Neuron (in vitro differentiated cells): ENCODE measurements around the gene CLPTM1L.

Experiments used
- H2AFZ ChIP-seq: one replicate; pipeline ENCODE4 v1.6.1; 2013; ENCODE audit warnings: low read depth, mild to moderate bottlenecking, inconsistent platforms, low read length, moderate library complexity
- H3K27me3 ChIP-seq: one replicate; pipeline ENCODE4 v1.6.1; 2013; ENCODE audit warnings: low read length; ENCODE audit not compliant: insufficient read depth
- H3K36me3 ChIP-seq: one replicate; pipeline ENCODE4 v1.6.1; 2013; ENCODE audit warnings: low read length; ENCODE audit not compliant: insufficient read depth
- H3K4me1 ChIP-seq: one replicate; pipeline ENCODE4 v1.6.1; 2013; ENCODE audit warnings: low read length; ENCODE audit not compliant: insufficient read depth
- H3K4me3 ChIP-seq: 2 replicates; pipeline ENCODE4 v1.5.1; 2013; ENCODE audit warnings: mild to moderate bottlenecking, low read length, moderate library complexity
- H3K9me3 ChIP-seq: one replicate; pipeline ENCODE4 v1.6.1; 2013; ENCODE audit warnings: low read length

The CLPTM1L gene

GRCh38 chr5:1312993-1313833 is 31.7 kb downstream of the CLPTM1L start:
- Histone ChIP-seq H3K9me3 (peaks cover 2% of the 10 kb centered on the region), H3K4me1 (no peaks in the 10 kb centered on the region), H3K4me3 (no peak overlapping the region), H3K36me3 (peaks cover 5% of the 10 kb centered on the region), H3K27me3 (no peaks in the 10 kb centered on the region), H2AFZ (no peak overlapping the region)

- H3K9me3 ChIP-seq, result peaks cover 2% of the 10 kb centered on the region
- no peaks in the 10 kb centered on the region for H3K27me3 ChIP-seq
- H3K4me3 ChIP-seq, result no peak overlapping the region
- no peaks in the 10 kb centered on the region for H3K36me3 ChIP-seq
- no peaks in the 10 kb centered on the region for H3K4me1 ChIP-seq
- no peak overlapping the region for H2AFZ ChIP-seq
Observed at GRCh38 chr5:1312206-1312605, 32.7 kb downstream of the CLPTM1L start.

- H2AFZ ChIP-seq, result no peak overlapping the region
- H3K36me3 ChIP-seq, result no peaks in the 10 kb centered on the region
- no peak overlapping the region for H3K4me3 ChIP-seq
- no peaks in the 10 kb centered on the region for H3K27me3 ChIP-seq
- peaks cover 2% of the 10 kb centered on the region for H3K9me3 ChIP-seq
- no peaks in the 10 kb centered on the region for H3K4me1 ChIP-seq
Observed at GRCh38 chr5:1311439-1312055, 33.4 kb downstream of the CLPTM1L start.

GRCh38 chr5:1310118-1310517 is 34.8 kb downstream of the CLPTM1L start:
- Histone ChIP-seq H2AFZ (no peak overlapping the region), H3K36me3 (no peaks in the 10 kb centered on the region), H3K4me1 (no peaks in the 10 kb centered on the region), H3K27me3 (no peaks in the 10 kb centered on the region), H3K4me3 (no peak overlapping the region), H3K9me3 (peaks cover 2% of the 10 kb centered on the region)

- H3K4me1 ChIP-seq, result no peaks in the 10 kb centered on the region
- no peak overlapping the region for H2AFZ ChIP-seq
- H3K27me3 ChIP-seq, result peaks cover 14% of the 10 kb centered on the region
- no peak overlapping the region for H3K4me3 ChIP-seq
- H3K9me3 ChIP-seq, result peaks cover 2% of the 10 kb centered on the region
- H3K36me3 ChIP-seq, result no peaks in the 10 kb centered on the region
Observed at GRCh38 chr5:1304033-1304432, 40.9 kb downstream of the CLPTM1L start.

- H3K9me3 ChIP-seq, result peaks cover 2% of the 10 kb centered on the region
Observed at GRCh38 chr5:1302258-1302657, 42.6 kb downstream of the CLPTM1L start.

GRCh38 chr5:1300581-1301083 is 44.3 kb downstream of the CLPTM1L start:
- Histone ChIP-seq H3K9me3 (peaks cover 2% of the 10 kb centered on the region), H2AFZ (no peak overlapping the region), H3K36me3 (no peaks in the 10 kb centered on the region), H3K4me1 (no peaks in the 10 kb centered on the region), H3K27me3 (peaks cover 41% of the 10 kb centered on the region), H3K4me3 (no peak overlapping the region)

More at GRCh38 chr5:1302258-1302657, 42.6 kb downstream of the CLPTM1L start:
- no peaks in the 10 kb centered on the region for H3K36me3 ChIP-seq
- H3K27me3 ChIP-seq, result peaks cover 25% of the 10 kb centered on the region
- no peaks in the 10 kb centered on the region for H3K4me1 ChIP-seq
- H3K4me3 ChIP-seq, result no peak overlapping the region
- H2AFZ ChIP-seq, result no peak overlapping the region

GRCh38 chr5:1299961-1300360 is 44.9 kb downstream of the CLPTM1L start:
- Histone ChIP-seq H3K27me3 (peaks cover 47% of the 10 kb centered on the region), H3K4me1 (no peaks in the 10 kb centered on the region), H3K36me3 (no peaks in the 10 kb centered on the region), H3K9me3 (peaks cover 2% of the 10 kb centered on the region), H3K4me3 (no peak overlapping the region), H2AFZ (no peak overlapping the region)

GRCh38 chr5:1299511-1299850 is 45.4 kb downstream of the CLPTM1L start:
- Histone ChIP-seq H3K9me3 (peaks cover 2% of the 10 kb centered on the region), H2AFZ (no peak overlapping the region), H3K4me3 (no peak overlapping the region), H3K36me3 (no peaks in the 10 kb centered on the region), H3K27me3 (peaks cover 51% of the 10 kb centered on the region), H3K4me1 (no peaks in the 10 kb centered on the region)

GRCh38 chr5:1298723-1299510 is 46.0 kb downstream of the CLPTM1L start:
- peaks cover 53% of the 10 kb centered on the region for H3K27me3 ChIP-seq
- no peaks in the 10 kb centered on the region for H3K36me3 ChIP-seq
- H3K9me3 ChIP-seq, result peaks cover 2% of the 10 kb centered on the region
- no peaks in the 10 kb centered on the region for H3K4me1 ChIP-seq
- H2AFZ ChIP-seq, result no peak overlapping the region
- H3K4me3 ChIP-seq, result no peak overlapping the region

GRCh38 chr5:1298067-1298551 is 46.8 kb downstream of the CLPTM1L start:
- no peak overlapping the region for H2AFZ ChIP-seq
- no peaks in the 10 kb centered on the region for H3K36me3 ChIP-seq
- H3K4me3 ChIP-seq, result no peak overlapping the region
- H3K9me3 ChIP-seq, result peaks cover 2% of the 10 kb centered on the region
- H3K4me1 ChIP-seq, result no peaks in the 10 kb centered on the region
- peaks cover 60% of the 10 kb centered on the region for H3K27me3 ChIP-seq

- Histone ChIP-seq H3K4me1 (no peaks in the 10 kb centered on the region), H3K36me3 (no peaks in the 10 kb centered on the region), H3K27me3 (peaks cover 64% of the 10 kb centered on the region), H3K4me3 (no peak overlapping the region), H2AFZ (no peak overlapping the region), H3K9me3 (peaks cover under 1% of the 10 kb centered on the region)
Observed at GRCh38 chr5:1297243-1297642, 47.7 kb downstream of the CLPTM1L start.

GRCh38 chr5:1295650-1296037 is 49.3 kb downstream of the CLPTM1L start:
- Histone ChIP-seq H3K27me3 (peaks cover 61% of the 10 kb centered on the region), H2AFZ (no peak overlapping the region), H3K4me1 (no peaks in the 10 kb centered on the region), H3K36me3 (no peaks in the 10 kb centered on the region), H3K4me3 (no peak overlapping the region), H3K9me3 (no peaks in the 10 kb centered on the region)
